Activated CD8-positive, alpha-beta memory T cell treated with anti-CD3 and anti-CD28 coated beads for 1 hour (primary cell): ENCODE measurements around the gene PRKRIP1.
"Not testable (repeated sequence)": the region's sequence is repeated elsewhere in the genome, so short reads cannot be mapped to it uniquely, and the experiment has no call there.

Experiments
- DNase-seq, 2 donors: peaks; one replicate each; pipeline ENCODE4 v3.0.0-alpha.2; 2020; ENCODE audit warnings: low read depth in 1 of 2; ENCODE audit errors: extremely low read depth in 1 of 2

The PRKRIP1 gene

GRCh38 chr7:102474736-102475435 lies 78.7 kb downstream of the PRKRIP1 start:
- not testable (repeated sequence) for DNase-seq
